ENCODE results near the gene ENO1.

- TF ChIP-seq CTCF (IDR thresholded peaks at IDR 0.05), result peak in 1 of 6 experiments; percentile 2
- no peak for TF ChIP-seq POLR2A (IDR thresholded peaks at IDR 0.05)
These were observed 33.2 kb upstream of the ENO1 start for GRCh38 chr1:8911416-8912309.
